Body of pancreas (tissue), 4 donors: Measurements from ENCODE around the gene CIDEC.

Source experiments
- POLR2A ChIP-seq, 3 donors: fragments of 450-650 bp; IDR thresholded peaks; one replicate each; pipeline ENCODE4 v1.6.1; 2016; ENCODE audit warnings: antibody characterized with exemption in 3 of 3, mild to moderate bottlenecking in 2 of 3
- TF ChIP-seq, protein P1 (sequence below), 7 experiments: fragments of 450-650 bp in 4 of 7; fragments of 200-600 bp in 3 of 7; sonication (generic) in 3 of 7; IDR thresholded peaks; one replicate each; pipeline ENCODE4 v1.5.1; 2016 to 2019; ENCODE audit warnings: antibody characterized with exemption in 7 of 7

DNA sequence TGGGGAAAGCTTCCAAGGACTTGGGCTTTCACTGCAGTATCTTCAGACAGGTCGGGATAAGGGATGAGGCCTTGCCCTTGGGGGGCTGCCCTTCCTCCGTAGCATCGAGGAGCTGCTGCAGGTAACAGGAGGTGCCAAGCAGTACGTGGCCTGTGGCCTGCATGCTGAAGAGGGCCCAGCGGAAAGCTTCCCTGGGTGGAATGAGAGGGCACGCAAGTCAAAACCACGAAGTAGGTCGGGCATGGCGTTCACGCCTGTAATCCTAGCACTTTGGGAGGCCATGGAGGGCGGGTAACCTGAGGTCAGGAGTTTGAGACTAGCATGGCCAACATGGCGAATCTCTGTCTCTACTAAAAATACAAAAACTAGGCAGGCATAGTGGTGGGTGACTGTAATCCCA, 12.9 kb downstream of the CIDEC start:
- TF ChIP-seq, protein P1, sequence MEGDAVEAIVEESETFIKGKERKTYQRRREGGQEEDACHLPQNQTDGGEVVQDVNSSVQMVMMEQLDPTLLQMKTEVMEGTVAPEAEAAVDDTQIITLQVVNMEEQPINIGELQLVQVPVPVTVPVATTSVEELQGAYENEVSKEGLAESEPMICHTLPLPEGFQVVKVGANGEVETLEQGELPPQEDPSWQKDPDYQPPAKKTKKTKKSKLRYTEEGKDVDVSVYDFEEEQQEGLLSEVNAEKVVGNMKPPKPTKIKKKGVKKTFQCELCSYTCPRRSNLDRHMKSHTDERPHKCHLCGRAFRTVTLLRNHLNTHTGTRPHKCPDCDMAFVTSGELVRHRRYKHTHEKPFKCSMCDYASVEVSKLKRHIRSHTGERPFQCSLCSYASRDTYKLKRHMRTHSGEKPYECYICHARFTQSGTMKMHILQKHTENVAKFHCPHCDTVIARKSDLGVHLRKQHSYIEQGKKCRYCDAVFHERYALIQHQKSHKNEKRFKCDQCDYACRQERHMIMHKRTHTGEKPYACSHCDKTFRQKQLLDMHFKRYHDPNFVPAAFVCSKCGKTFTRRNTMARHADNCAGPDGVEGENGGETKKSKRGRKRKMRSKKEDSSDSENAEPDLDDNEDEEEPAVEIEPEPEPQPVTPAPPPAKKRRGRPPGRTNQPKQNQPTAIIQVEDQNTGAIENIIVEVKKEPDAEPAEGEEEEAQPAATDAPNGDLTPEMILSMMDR (IDR thresholded peaks at IDR 0.05) = no peak
- TF ChIP-seq POLR2A (IDR thresholded peaks at IDR 0.05) = no peak
